Psoas muscle (tissue), 8 donors: ENCODE data around the gene GPR17. TPM values are rescaled to one million over a fixed set of nuclear protein-coding genes. Genes with fewer than 3 reads are reported as not detected.

Source experiments
- ATAC-seq, 4 donors: fragments of 200-7000 bp; cut with Tn5 transposase; one replicate each; pipeline ENCODE4 v1.9.1; 2020; ENCODE audit warnings: moderate library complexity in 3 of 4, mild to moderate bottlenecking in 2 of 4
- DNase-seq, 2 donors: peaks; one replicate each; pipeline ENCODE4 v3.0.0-alpha.2; 2020
- H3K27ac ChIP-seq: fragments of 200-600 bp; one replicate; pipeline ENCODE4 v1.8.0; 2022
- H3K27me3 ChIP-seq, 3 donors: fragments of 200-600 bp in 1 of 3; one replicate each; pipeline versions ENCODE4 v1.6.1 to v1.8.0; 2013 to 2022; ENCODE audit warnings: low read length in 2 of 3, mild to moderate bottlenecking in 2 of 3, moderate library complexity in 1 of 3; ENCODE audit not compliant: insufficient read depth in 3 of 3
- H3K36me3 ChIP-seq, 2 donors: fragments of 200-600 bp in 1 of 2; one replicate each; pipeline versions ENCODE4 v1.6.1 to v1.8.0; 2013 to 2022; ENCODE audit warnings: low read depth in 1 of 2, mild to moderate bottlenecking in 1 of 2, moderate library complexity in 1 of 2; ENCODE audit not compliant: insufficient read depth in 1 of 2
- H3K4me1 ChIP-seq: fragments of 200-600 bp; one replicate; pipeline ENCODE4 v1.8.0; 2022
- H3K4me3 ChIP-seq: fragments of 200-600 bp; one replicate; pipeline ENCODE4 v1.8.0; 2022; ENCODE audit warnings: mild to moderate bottlenecking
- H3K9me3 ChIP-seq: fragments of 200-600 bp; one replicate; pipeline ENCODE4 v1.8.0; 2022
- WGBS, 3 donors: extraction: QIAGEN DNeasy Blood & Tissue Kit; methylation state at CpG; one replicate each; pipeline versions ENCODE4 v1.1.6 to v1.1.7; 2013; 5-methylcytosine and 5-hydroxymethylcytosine counted together
- intact Hi-C, 2 donors: fragments of 100-400 bp; cut with DNase I; formaldehyde crosslinking; loops; one replicate each; pipeline versions ENCODE4 v1.11.0 to v1.14.2; 2022
- polyA plus RNA-seq, 3 donors: library from polyadenylated mRNA; stranded (reverse); fragments of 200-250 nt; gene quantifications; one replicate each; pipeline ENCODE4 v1.2.3, GENCODE V29; 2013
- total RNA-seq, 4 donors: library from RNA; stranded (reverse); fragmentation: NEBNext Ultra II Directional in 2 of 4; extraction: Animal tissue kit (Norgen Biotek cat#: 25700) in 2 of 4; gene quantifications; one replicate each; pipeline versions ENCODE4 v1.2.1 to v1.2.4, GENCODE V29; 2021 to 2023
- TF ChIP-seq, protein P1 (sequence below): fragments of 200-600 bp; IDR thresholded peaks from one replicate; pipeline ENCODE4 v1.8.0; 2022; ENCODE audit warnings: antibody characterized with exemption
- donor health status: healthy with polysubstance abuse.
- donor health status: DM: no; HTN: no; CAD: no; lungs with moderate emphysema.
- donor health status: Bipolar disorder and iron deficiency.
- donor health status: healthy.
- donor health status: DM: yes; HTN: yes; CAD: no.
- donor health status: DM: no; HTN: no; CAD: no.
- donor health status: DM: no; HTN: no; CAD: no.
- donor health status: DM: yes; HTN: yes; CAD: no.

The GPR17 gene
- total and polyA plus RNA-seq, 7 donors = 0.14 to 0.35 (median 0.19) TPM; not detected in 3

DNA sequence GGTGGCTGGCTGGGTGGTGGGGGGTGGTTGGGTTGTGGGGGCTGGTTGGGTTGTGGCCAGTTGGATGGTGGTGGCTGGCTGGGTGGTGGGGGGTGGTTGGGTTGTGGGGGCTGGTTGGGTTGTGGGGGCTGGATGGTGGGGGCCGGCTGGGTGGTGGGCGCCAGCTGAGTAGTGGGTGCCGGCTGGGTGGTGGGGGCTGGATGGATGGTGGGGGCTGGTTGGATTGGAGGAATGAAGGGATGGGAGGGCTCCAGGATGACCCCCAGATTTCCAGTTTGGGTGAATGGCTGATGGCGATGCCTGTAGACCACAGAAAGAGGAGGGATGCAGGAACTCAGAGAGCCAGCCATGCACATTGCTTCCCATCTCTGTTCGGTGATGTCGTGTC, 26.8 kb upstream of the GPR17 start:
- no peak overlapping the region for H3K4me3 ChIP-seq
- ATAC-seq = no peak
- no peak for DNase-seq
- H3K27ac ChIP-seq = no peak overlapping the region
- H3K36me3 ChIP-seq = no peaks in the 10 kb centered on the region
- H3K4me1 ChIP-seq = no peaks in the 10 kb centered on the region
- TF ChIP-seq, protein P1, sequence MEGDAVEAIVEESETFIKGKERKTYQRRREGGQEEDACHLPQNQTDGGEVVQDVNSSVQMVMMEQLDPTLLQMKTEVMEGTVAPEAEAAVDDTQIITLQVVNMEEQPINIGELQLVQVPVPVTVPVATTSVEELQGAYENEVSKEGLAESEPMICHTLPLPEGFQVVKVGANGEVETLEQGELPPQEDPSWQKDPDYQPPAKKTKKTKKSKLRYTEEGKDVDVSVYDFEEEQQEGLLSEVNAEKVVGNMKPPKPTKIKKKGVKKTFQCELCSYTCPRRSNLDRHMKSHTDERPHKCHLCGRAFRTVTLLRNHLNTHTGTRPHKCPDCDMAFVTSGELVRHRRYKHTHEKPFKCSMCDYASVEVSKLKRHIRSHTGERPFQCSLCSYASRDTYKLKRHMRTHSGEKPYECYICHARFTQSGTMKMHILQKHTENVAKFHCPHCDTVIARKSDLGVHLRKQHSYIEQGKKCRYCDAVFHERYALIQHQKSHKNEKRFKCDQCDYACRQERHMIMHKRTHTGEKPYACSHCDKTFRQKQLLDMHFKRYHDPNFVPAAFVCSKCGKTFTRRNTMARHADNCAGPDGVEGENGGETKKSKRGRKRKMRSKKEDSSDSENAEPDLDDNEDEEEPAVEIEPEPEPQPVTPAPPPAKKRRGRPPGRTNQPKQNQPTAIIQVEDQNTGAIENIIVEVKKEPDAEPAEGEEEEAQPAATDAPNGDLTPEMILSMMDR = no peak
- 96 to 97% (median 97%) methylated on average over 3 to 6 of the region's 6 CpGs for WGBS, 3 donors
- intact Hi-C loops = no loop called here
- H3K27me3 ChIP-seq = no peaks in the 10 kb centered on the region
- H3K9me3 ChIP-seq = no peaks in the 10 kb centered on the region

DNA sequence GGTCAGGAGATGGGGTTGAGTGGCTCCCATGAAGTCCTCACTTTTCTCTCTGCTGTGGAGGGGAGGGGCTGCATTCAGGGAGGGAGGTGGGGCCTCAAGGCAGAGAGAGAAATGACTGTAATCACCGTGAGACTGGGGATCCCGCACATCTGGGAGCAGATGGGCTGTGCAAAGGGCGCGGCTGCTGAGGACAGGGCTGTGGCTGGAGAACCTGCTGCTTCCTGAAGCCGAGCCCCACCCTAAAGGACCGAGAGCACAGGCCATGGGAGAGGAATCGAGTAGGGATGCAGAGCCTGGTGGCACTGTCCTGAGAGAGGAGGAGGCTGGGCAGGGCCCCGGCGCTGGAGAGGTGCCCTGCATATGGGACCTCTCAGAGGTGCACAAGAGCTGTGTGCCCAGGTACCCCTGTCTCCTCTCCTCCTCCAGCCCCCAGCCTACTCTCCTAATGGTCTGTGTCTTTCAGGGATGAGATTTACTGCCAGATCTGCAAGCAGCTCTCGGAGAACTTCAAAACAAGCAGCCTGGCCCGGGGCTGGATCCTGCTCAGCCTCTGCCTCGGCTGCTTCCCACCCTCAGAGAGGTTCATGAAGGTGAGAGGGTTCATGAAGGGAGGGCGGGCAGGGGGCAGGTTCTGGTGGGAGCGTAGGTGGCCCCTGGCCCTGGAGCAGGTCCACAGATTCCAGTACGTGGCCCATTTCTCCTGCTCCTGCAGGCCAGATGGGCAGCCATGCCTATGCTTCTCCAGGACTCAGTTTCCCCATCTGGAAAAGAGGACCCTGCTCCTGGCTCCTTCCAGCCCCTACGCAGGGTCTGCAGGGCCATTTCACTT, 25.9 kb upstream of the GPR17 start:
- WGBS, 3 donors = 73 to 76% (median 75%) methylated on average over 16 of the region's 16 CpGs
- no peaks in the 10 kb centered on the region for H3K4me1 ChIP-seq
- no peaks in the 10 kb centered on the region for H3K9me3 ChIP-seq
- no peaks in the 10 kb centered on the region for H3K36me3 ChIP-seq
- H3K4me3 ChIP-seq = no peak overlapping the region
- intact Hi-C loops = no loop called here
- DNase-seq (no peak), ATAC-seq (no peak)
- TF ChIP-seq, protein P1 = no peak
- no peak overlapping the region for H3K27ac ChIP-seq
- H3K27me3 ChIP-seq = no peaks in the 10 kb centered on the region

DNA sequence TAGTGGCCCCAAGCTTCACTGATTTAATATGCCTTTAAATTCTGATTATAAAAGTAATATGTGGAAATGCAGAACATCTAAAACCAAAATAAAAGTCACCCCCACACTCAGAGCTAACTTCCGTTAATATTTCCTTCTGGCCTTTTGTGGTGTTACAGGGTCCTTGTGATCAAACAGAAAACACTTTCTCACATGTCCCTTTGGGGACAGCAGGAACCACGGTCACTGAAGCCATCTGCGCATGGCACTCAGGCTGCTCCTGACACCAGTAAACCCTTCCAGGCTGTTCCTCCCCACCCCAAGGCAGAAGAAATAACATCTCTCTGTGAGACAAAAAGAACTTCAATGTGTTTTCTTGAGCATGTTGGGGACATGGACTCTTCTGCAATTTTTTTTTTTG, 25.1 kb upstream of the GPR17 start:
- 63 to 79% (median 74%) methylated on average over 3 of the region's 3 CpGs for WGBS, 3 donors
- H3K4me1 ChIP-seq = no peaks in the 10 kb centered on the region
- no peak overlapping the region for H3K4me3 ChIP-seq
- DNase-seq (no peak), ATAC-seq (no peak)
- intact Hi-C loops = no loop called here
- H3K36me3 ChIP-seq = no peaks in the 10 kb centered on the region
- no peak overlapping the region for H3K27ac ChIP-seq
- TF ChIP-seq, protein P1 = no peak
- H3K9me3 ChIP-seq = no peaks in the 10 kb centered on the region
- no peaks in the 10 kb centered on the region for H3K27me3 ChIP-seq

DNA sequence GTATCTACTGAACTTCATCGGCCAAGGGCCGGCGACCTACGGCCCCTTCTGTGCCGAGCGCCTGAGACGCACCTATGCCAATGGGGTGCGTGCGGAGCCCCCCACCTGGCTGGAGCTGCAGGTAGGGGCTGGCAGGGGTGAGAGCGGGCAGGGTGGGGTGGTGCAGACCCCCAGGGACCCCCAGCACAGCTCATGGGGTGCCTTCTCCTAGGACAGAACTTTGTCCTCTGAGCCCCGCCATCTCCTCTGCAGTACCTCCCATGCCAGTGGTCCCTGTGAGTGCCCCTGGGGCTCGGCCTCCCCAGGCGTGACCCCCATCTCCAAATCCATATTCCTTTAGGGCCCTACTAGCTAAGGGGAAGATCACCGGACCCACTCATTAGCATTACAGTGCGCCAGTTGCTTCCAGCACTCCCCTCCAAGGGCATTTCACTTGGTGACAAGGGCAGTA, 23.9 kb upstream of the GPR17 start:
- H3K4me1 ChIP-seq = no peaks in the 10 kb centered on the region
- TF ChIP-seq, protein P1 = no peak
- no peaks in the 10 kb centered on the region for H3K36me3 ChIP-seq
- no peaks in the 10 kb centered on the region for H3K27me3 ChIP-seq
- intact Hi-C loops = no loop called here
- no peak for ATAC-seq
- WGBS, 3 donors = 96 to 98% (median 97%) methylated on average over 15 of the region's 15 CpGs
- H3K4me3 ChIP-seq = no peak overlapping the region
- DNase-seq = no peak
- no peaks in the 10 kb centered on the region for H3K9me3 ChIP-seq
- no peak overlapping the region for H3K27ac ChIP-seq
